Measurements from ENCODE around the gene ZBTB7C. TPM values are rescaled to one million over a fixed set of nuclear protein-coding genes. Genes with fewer than 3 reads are reported as not detected.

ZBTB7C gene
- total RNA-seq, 2 experiments from 2014 or later: not detected

- ChIA-PET CTCF (no interaction called here), POLR2A (no interaction called here)
- TF ChIP-seq CTCF (IDR thresholded peaks at IDR 0.05): no peak
- no peaks in the 10 kb centered on the region for H3K9me3 Mint-ChIP-seq
- H3K27me3 Mint-ChIP-seq: peaks cover 8% of the 10 kb centered on the region
- ATAC-seq (no peak), DNase-seq (no peak)
- H3K4me1 Mint-ChIP-seq (ENCODE audit: low read depth): no peaks in the 10 kb centered on the region
- no peak overlapping the region for H3K4me3 Mint-ChIP-seq
- H3K36me3 Mint-ChIP-seq (ENCODE audit: low read depth): no peaks in the 10 kb centered on the region
- no peak overlapping the region for H3K27ac Mint-ChIP-seq
- intact Hi-C loops (cut with micrococcal nuclease): no loop called here
Measured at GRCh38 chr18:48095726-48096125, 313.5 kb downstream of the ZBTB7C start.

GRCh38 chr18:48093104-48093503 lies 316.1 kb downstream of the ZBTB7C start:
- TF ChIP-seq CTCF (IDR thresholded peaks at IDR 0.05): no peak
- intact Hi-C loops (cut with micrococcal nuclease): no loop called here
- DNase-seq (no peak), ATAC-seq (no peak)
- CTCF ChIA-PET: no interaction called here
- Mint-ChIP-seq H3K9me3 (no peaks in the 10 kb centered on the region), H3K36me3 (ENCODE audit: low read depth) (no peaks in the 10 kb centered on the region), H3K4me1 (ENCODE audit: low read depth) (no peaks in the 10 kb centered on the region), H3K27ac (no peak overlapping the region), H3K4me3 (no peak overlapping the region), H3K27me3 (peaks cover 3% of the 10 kb centered on the region)
- POLR2A ChIA-PET: no interaction called here

GRCh38 chr18:48091869-48092497 lies 317.2 kb downstream of the ZBTB7C start:
- Mint-ChIP-seq H3K36me3 (ENCODE audit: low read depth) (no peaks in the 10 kb centered on the region), H3K27ac (no peak overlapping the region), H3K27me3 (peaks cover 2% of the 10 kb centered on the region), H3K4me3 (no peak overlapping the region), H3K9me3 (no peaks in the 10 kb centered on the region), H3K4me1 (ENCODE audit: low read depth) (no peaks in the 10 kb centered on the region)
- DNase-seq (no peak), ATAC-seq (no peak)
- intact Hi-C loops (cut with micrococcal nuclease): no loop called here
- no peak for TF ChIP-seq CTCF (IDR thresholded peaks at IDR 0.05)
- ChIA-PET CTCF (no interaction called here), POLR2A (no interaction called here)

GRCh38 chr18:48090702-48091101 lies 318.5 kb downstream of the ZBTB7C start:
- H3K4me3 Mint-ChIP-seq: no peak overlapping the region
- CTCF ChIA-PET: no interaction called here
- H3K4me1 Mint-ChIP-seq (ENCODE audit: low read depth): no peaks in the 10 kb centered on the region
- peaks cover 3% of the 10 kb centered on the region for H3K27me3 Mint-ChIP-seq
- intact Hi-C loops (cut with micrococcal nuclease): no loop called here
- H3K27ac Mint-ChIP-seq: no peak overlapping the region
- no peaks in the 10 kb centered on the region for H3K9me3 Mint-ChIP-seq
- no peaks in the 10 kb centered on the region for H3K36me3 Mint-ChIP-seq (ENCODE audit: low read depth)
- POLR2A ChIA-PET: no interaction called here
- DNase-seq (no peak), ATAC-seq (no peak)
- no peak for TF ChIP-seq CTCF (IDR thresholded peaks at IDR 0.05)

GRCh38 chr18:48090021-48090420 lies 319.2 kb downstream of the ZBTB7C start:
- Mint-ChIP-seq H3K27me3 (peaks cover 3% of the 10 kb centered on the region), H3K27ac (no peak overlapping the region), H3K4me3 (no peak overlapping the region), H3K36me3 (ENCODE audit: low read depth) (no peaks in the 10 kb centered on the region), H3K4me1 (ENCODE audit: low read depth) (no peaks in the 10 kb centered on the region), H3K9me3 (no peaks in the 10 kb centered on the region)
- no peak for DNase-seq
- no peak for ATAC-seq
- CTCF ChIA-PET: no interaction called here
- TF ChIP-seq CTCF (IDR thresholded peaks at IDR 0.05): no peak
- intact Hi-C loops (cut with micrococcal nuclease): no loop called here
- POLR2A ChIA-PET: no interaction called here

Data from activated CD8-positive, alpha-beta T cell treated with anti-CD3 and anti-CD28 coated beads for 36 hours (primary cell).